T-helper 9 cell (primary cell): ENCODE results near the gene CENPH.
"Not testable (repeated sequence)": the region's sequence is repeated elsewhere in the genome, so short reads cannot be mapped to it uniquely, and the experiment has no call there.

Experiments used
- DNase-seq: peaks from one replicate; pipeline ENCODE4 v3.0.0-alpha.2; 2020
- total RNA-seq, 2 donors: gene quantifications; one replicate each; lab custom pipeline; 2026; lab: John Stamatoyannopoulos, UW

The CENPH gene, protein sequence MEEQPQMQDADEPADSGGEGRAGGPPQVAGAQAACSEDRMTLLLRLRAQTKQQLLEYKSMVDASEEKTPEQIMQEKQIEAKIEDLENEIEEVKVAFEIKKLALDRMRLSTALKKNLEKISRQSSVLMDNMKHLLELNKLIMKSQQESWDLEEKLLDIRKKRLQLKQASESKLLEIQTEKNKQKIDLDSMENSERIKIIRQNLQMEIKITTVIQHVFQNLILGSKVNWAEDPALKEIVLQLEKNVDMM
- 3.9 to 10.4 reads per million in 2 donors for total RNA-seq

GRCh38 chr5:69189162-69190086 lies at the start of gene CENPH:
CENPH (plus strand) TSS chr5:69189583; CDS start chr5:69189635, 52 bp downstream.
- DNase-seq: peak; percentile 85

GRCh38 chr5:69140239-69140638 lies 49.1 kb upstream of the CENPH start:
- not testable (repeated sequence) for DNase-seq

DNA sequence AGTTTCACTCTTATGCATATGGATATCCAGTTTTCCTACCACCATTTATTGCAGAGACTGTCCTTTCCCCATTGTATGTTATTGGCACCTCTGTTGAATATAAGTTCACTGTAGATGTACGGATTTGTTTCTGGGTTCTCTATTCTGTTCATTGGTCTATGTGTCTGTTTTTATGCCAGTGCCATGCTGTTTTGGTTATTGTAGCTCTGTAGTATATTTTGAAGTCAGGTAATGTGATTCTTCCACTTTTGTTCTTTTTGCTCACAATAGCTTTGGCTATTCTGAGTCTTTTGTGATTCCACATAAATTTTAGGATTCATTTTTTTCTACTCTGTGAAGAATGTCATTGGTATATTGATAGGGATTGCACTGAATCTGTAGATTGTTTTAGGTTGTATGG lies 48.6 kb upstream of the CENPH start:
- no peak for DNase-seq

DNA sequence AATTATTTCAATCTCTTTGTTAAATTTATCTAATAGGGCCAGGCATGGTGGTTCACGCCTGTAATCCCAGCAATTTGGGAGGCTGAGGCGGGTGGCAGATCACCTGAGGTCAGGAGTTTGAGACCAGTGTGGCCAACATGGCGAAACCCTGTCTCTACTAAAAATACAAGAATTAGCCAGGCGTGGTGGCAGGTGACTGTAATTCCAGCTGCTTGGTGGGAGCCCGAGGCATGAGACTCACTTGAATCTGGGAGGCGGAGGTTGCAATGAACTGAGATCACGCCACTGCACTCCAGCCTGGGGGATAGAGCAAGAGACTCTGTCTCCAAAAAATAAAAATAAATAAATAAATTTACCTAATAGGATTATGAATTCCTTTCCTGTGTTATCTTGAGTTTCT lies 40.8 kb upstream of the CENPH start:
- not testable (repeated sequence) for DNase-seq

- DNase-seq: no peak
Observed at GRCh38 chr5:69148981-69149675, 40.3 kb upstream of the CENPH start.

- DNase-seq: no peak
Observed at GRCh38 chr5:69149676-69150010, 39.7 kb upstream of the CENPH start.

DNA sequence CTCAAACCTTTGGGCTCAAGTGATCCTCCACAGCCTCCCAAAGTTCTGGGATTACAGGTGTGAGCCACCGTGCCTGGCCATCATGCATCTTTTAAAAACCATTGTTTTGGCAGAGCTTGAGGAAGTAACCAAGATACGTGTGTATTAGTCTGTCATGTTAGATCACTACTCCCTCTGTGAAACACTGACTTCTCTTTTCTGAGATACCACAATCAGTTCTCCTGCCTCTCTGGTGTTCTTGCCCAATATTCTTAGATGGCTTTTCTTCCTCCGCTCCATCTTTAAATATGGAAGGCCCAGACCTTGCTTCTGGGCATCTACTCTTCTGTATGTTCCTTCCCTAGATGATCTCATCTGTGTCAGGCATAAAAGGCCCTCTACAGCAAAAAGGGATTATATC lies 36.7 kb upstream of the CENPH start:
- DNase-seq: no peak

GRCh38 chr5:69156456-69156855 lies 32.9 kb upstream of the CENPH start:
- DNase-seq: no peak

DNA sequence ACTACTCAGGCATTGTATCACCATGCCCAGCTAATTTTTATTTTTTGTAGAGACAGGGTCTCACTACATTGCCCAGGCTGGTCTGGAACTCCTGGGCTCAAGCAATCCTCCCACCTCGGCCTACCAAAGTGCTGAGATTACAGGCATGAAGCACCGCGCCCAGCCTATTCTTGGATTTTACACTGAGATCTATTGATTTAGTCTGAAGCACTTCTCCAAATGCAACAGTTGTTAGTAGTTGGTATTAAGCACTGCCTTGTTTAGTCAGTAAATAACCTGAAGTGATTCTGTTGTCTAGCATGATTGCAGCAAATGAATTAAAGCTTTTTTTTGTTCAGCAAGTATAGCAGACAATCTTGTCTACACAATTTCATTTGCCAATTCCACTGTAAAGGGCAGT lies 31.3 kb upstream of the CENPH start:
- DNase-seq: no peak

DNA sequence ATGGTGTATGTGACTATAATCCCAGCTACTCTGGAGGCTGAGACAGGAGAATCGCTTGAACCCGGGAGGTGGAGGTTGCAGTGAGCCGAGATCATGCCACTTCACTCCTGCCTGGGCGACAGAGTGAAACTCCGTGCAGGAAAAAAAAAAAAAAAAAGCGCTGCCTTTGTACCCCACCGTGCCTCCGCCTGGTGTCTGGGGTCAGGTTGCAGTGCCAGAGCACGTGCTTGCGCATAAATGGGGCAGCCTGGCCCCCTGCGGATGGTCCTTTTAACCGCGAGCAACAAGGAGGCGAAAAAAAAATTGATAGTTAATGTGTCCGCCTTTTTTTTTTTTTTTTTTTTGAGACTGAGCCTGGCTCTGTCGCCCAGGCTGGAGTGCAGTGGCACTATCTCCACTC lies 28.7 kb upstream of the CENPH start:
- DNase-seq: no peak

- DNase-seq: peak; percentile 94
Observed at GRCh38 chr5:69166686-69167492, 22.5 kb upstream of the CENPH start, which contains the start of gene CCNB1. CCNB1 (plus strand) TSS chr5:69167150; CDS start chr5:69167263, 113 bp downstream.

- no peak for DNase-seq
Observed at GRCh38 chr5:69167493-69167855, 21.9 kb upstream of the CENPH start.

- DNase-seq: no peak
Observed at GRCh38 chr5:69167929-69168328, 21.5 kb upstream of the CENPH start.

DNA sequence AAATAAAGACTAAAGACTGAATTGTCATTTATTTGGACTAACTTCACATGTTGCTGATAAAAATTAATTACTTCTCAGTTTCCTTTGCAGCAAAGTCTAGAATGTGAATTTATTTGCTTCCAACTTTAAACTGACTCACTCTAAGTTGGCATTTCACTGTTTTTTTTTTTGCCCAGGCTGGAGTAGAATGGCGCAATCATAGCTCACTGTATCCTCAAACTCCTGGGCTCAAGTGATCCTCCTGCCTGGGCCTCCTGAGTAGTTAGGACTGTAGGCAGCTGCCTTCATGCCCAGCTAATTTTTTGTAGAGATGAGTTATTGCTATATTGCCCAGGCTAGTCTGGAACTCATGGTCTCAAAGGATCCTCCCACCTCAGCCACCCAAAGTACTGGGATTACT lies 18.9 kb upstream of the CENPH start:
- no peak for DNase-seq

DNA sequence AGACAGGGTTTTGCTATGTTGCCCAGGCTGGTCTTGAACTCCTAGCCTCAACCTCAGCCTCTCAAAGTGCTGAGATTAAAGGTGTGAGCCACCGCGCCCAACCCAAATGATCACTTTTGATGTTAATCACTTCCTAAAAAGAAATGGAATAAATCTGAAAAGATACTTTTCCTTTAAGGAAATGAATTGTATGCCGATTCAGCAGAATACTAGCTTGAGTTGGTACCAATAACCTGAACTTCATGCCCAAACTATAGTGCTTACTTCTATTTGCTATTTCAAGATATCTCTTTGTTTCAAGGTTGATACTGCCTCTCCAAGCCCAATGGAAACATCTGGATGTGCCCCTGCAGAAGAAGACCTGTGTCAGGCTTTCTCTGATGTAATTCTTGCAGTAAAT lies 18.4 kb upstream of the CENPH start:
- DNase-seq: no peak

DNA sequence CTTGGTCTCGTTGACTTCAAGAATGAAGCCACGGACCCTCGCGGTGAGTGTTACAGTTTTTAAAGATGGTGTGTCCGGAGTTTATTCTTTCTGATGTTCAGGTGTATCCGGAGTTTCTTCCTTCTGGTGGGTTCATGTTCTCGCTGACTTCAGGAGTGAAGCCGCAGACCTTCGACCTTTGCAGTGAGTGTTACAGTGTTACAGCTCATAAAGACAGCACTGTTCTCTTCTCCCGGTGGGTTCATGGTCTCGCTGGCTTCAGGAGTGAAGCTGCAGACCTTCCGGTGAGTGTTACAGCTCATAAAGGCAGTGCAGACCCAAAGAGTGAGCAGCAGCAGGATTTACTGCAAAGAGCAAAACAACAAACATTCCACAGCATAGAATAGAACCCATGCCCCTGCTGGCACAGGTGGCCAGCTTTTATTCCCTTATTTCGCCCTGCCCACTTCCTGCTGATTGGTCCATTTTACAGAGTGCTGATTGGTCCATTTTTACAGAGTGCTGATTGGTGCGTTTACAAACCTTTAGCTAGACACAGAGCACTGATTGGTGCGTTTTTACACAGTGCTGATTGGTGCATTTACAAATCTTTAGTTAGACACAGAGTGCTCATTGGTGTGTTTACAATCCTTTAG lies 7.6 kb upstream of the CENPH start:
- not testable (repeated sequence) for DNase-seq

GRCh38 chr5:69184621-69185020 lies 4.8 kb upstream of the CENPH start:
- DNase-seq: no peak

DNA sequence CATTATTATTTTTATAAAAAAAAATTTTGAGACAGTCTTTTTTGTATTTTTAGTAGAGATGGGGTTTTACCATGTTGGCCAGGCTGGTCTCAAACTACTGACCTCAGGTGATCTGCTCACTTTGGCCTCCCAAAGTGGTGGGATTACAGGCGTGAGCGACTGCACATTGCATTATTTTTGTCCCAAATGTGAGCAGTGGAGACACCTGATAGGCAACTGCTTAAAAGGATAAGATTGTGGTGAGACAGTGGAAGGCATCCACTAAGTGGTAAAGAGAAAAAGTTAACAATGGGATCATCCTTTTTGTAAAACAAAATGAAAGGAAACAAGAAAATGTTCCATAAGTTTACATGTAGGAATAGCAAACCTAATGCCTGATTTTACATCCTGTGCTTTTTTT lies 2.0 kb upstream of the CENPH start:
- DNase-seq: no peak

- no peak for DNase-seq
Observed at GRCh38 chr5:69188811-69189161, 597 bp upstream of the CENPH start.

DNA sequence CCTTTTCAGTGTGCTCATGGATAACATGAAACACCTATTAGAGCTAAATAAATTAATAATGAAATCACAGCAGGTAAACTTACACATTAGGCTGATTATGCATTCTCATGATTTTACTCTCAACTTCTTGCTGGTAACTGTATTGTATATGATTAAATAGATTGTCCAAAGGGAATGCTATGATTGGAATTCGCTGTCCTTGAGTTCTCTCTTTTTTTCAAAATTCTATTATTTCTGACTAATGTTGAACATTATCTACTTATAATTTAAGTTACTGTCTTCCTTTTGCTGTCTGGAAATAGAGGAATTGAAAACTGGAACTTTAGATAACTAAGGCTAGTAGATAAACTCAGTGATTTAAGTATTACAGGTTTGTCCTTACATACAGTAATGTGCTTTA lies 13.1 kb downstream of the CENPH start:
- no peak for DNase-seq

- DNase-seq: no peak
Observed at GRCh38 chr5:69206528-69207190, 17.3 kb downstream of the CENPH start.

- no peak for DNase-seq
Observed at GRCh38 chr5:69209602-69210001, 20.2 kb downstream of the CENPH start.
